ENCODE data around the gene TMEM221. TPM values are rescaled to one million over a fixed set of nuclear protein-coding genes. Genes with fewer than 3 reads are reported as not detected.

Gene TMEM221
- total and polyA plus RNA-seq, 9 of the 15 experiments (the other 6 are each of a cell fraction or from before 2014, with no cell fraction given): 0.06 to 0.35 TPM; not detected in 7

GRCh38 chr19:17470068-17470841, 21.8 kb upstream of the TMEM221 start, which contains the start of gene SLC27A1 (continued):
- TF ChIP-seq TAF7 (tag; IDR thresholded peaks at IDR 0.05) (no peak), TARDBP (IDR thresholded peaks at IDR 0.05) (no peak), SP1 (CRISPR knock-in tag; IDR thresholded peaks at IDR 0.05) (peak; percentile 63), REST (IDR thresholded peaks at IDR 0.05; ENCODE audit: borderline replicate concordance) (no peak), REST (CRISPR knock-in tag; IDR thresholded peaks at IDR 0.05; ENCODE audit: low read depth) (0 out of 2 replicates have a peak, but pooled peaks have one; percentile 18), SAP30 (IDR thresholded peaks at IDR 0.05; ENCODE audit: borderline replicate concordance, insufficient read depth, low read depth, low read length, poor library complexity, severe bottlenecking) (no peak), SIN3B (IDR thresholded peaks at IDR 0.05; ENCODE audit: low read depth) (no peak), ZNF408 (CRISPR knock-in tag; IDR thresholded peaks at IDR 0.05; ENCODE audit: low read depth) (no peak), MEF2A (IDR thresholded peaks at IDR 0.05; ENCODE audit: control insufficient read depth, low read depth, low read length) (no peak), TBL1XR1 (IDR thresholded peaks at IDR 0.05; ENCODE audit: low read length in 2 of 2) (no peak), HDAC3 (IDR thresholded peaks at IDR 0.05; ENCODE audit: borderline replicate concordance, partially characterized antibody) (no peak), ZNF561 (CRISPR knock-in tag; conservative IDR thresholded peaks at IDR 0.05) (no peak), POLR3G (IDR thresholded peaks at IDR 0.05; ENCODE audit: extremely low read depth, insufficient read length, insufficient replicate concordance) (no peak), RBM25 (IDR thresholded peaks at IDR 0.05; ENCODE audit: low read depth, low read length, severe bottlenecking) (peak; percentile 29)
- TF ChIP-seq, protein P1, sequence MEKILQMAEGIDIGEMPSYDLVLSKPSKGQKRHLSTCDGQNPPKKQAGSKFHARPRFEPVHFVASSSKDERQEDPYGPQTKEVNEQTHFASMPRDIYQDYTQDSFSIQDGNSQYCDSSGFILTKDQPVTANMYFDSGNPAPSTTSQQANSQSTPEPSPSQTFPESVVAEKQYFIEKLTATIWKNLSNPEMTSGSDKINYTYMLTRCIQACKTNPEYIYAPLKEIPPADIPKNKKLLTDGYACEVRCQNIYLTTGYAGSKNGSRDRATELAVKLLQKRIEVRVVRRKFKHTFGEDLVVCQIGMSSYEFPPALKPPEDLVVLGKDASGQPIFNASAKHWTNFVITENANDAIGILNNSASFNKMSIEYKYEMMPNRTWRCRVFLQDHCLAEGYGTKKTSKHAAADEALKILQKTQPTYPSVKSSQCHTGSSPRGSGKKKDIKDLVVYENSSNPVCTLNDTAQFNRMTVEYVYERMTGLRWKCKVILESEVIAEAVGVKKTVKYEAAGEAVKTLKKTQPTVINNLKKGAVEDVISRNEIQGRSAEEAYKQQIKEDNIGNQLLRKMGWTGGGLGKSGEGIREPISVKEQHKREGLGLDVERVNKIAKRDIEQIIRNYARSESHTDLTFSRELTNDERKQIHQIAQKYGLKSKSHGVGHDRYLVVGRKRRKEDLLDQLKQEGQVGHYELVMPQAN (IDR thresholded peaks at IDR 0.05; ENCODE audit: borderline replicate concordance): peak; percentile 69; the same call in 1 of the 2 replicates
- TF ChIP-seq, protein P2, sequence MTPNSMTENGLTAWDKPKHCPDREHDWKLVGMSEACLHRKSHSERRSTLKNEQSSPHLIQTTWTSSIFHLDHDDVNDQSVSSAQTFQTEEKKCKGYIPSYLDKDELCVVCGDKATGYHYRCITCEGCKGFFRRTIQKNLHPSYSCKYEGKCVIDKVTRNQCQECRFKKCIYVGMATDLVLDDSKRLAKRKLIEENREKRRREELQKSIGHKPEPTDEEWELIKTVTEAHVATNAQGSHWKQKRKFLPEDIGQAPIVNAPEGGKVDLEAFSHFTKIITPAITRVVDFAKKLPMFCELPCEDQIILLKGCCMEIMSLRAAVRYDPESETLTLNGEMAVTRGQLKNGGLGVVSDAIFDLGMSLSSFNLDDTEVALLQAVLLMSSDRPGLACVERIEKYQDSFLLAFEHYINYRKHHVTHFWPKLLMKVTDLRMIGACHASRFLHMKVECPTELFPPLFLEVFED (CRISPR knock-in tag; conservative IDR thresholded peaks at IDR 0.05): peak; percentile 93

Data from K562 (cell line).